ENCODE results near the gene OR2M5.

The OR2M5 gene, protein sequence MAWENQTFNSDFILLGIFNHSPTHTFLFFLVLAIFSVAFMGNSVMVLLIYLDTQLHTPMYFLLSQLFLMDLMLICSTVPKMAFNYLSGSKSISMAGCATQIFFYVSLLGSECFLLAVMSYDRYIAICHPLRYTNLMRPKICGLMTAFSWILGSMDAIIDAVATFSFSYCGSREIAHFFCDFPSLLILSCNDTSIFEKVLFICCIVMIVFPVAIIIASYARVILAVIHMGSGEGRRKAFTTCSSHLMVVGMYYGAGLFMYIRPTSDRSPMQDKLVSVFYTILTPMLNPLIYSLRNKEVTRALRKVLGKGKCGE

DNA sequence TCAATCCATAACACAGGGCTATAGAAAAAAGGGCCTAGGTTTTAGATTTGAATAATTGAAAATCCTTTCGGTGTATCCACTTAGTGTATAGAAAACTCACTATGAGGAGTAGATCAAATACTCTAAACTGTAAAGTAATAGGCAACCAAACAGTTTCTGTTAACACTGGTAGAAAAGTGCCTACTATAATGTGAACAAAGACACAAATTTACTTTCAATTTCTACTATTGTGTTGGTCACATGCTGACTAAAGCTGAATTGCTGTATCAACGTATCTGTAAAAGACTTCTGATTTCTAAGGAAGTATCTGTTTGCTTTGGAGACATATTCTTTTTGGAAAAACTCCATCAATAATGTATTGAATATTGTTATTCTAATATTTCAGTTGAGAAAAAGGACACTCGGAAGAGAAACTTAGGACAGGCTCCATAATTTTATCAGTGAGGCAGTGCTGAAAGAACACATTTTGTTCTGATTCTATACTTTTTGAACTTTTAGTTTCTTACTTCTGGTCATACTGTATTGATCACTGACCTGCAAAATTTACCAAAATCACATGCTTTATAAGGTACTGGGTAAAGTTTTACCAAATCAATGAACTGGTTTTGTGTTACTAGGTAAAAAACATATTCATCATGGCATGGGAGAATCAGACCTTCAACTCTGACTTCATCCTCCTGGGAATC is at the start of gene OR2M5:
Gene OR2M5, plus strand, starts transcription at position 636 of the 686 bp plus-strand sequence. Its CDS starts 0 bp downstream, at position 636.
- CTCF ChIA-PET = no interaction called here
- H3K27me3 Mint-ChIP-seq = no peaks in the 10 kb centered on the region
- H3K4me1 Mint-ChIP-seq = no peaks in the 10 kb centered on the region
- no peaks in the 10 kb centered on the region for H3K36me3 Mint-ChIP-seq
- H3K4me3 Mint-ChIP-seq = no peak within 1 kb of the TSS
- no peak for DNase-seq
- no peak within 1 kb of the TSS for H3K27ac Mint-ChIP-seq
- H3K9me3 Mint-ChIP-seq = peaks cover 25% of the 10 kb centered on the region

DNA sequence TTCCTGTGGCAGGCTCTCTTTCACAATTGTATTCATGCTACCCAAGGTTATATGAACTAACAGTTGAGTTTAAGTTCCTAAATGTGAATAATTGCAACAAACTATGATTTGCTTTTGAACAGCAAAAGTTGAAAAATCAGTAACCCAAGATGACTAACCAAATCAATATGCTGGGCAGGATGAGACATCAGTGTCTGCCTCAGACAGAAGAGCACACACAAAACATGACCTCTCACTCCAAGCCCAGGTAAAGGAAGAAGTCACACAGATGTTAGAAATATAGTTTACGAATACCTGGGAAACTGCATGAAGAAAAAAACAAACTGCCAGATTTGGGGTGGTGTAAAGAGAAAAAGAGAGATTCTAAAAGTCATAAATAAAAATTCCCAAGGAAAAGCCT is 46.4 kb upstream of the OR2M5 start:
- Mint-ChIP-seq H3K4me1 (no peaks in the 10 kb centered on the region), H3K36me3 (no peaks in the 10 kb centered on the region), H3K4me3 (no peak overlapping the region), H3K27me3 (no peaks in the 10 kb centered on the region), H3K27ac (no peak overlapping the region), H3K9me3 (peaks cover 13% of the 10 kb centered on the region)
- CTCF ChIA-PET = no interaction called here
- no peak for DNase-seq

DNA sequence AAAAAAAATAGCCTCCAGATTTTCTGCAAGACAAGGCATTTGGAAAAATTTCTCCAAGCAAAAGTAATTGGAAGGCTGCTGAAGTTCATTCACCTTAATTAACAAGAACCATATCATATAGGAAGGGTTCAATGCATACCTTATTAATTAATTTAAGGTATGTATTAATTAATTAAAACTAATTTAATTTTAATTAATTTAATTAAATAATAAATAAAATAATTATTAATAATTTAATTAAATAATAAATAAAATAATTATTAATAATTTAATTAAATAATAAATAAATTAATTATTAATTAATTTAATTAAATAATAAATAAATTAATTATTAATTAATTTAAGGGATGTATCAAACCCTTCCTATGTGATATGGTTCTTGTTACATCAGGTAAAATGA is 42.1 kb upstream of the OR2M5 start:
- no peak for DNase-seq
- Mint-ChIP-seq H3K27me3 (no peaks in the 10 kb centered on the region), H3K36me3 (no peaks in the 10 kb centered on the region), H3K27ac (no peak overlapping the region), H3K4me3 (no peak overlapping the region), H3K4me1 (no peaks in the 10 kb centered on the region), H3K9me3 (peaks cover 11% of the 10 kb centered on the region)
- CTCF ChIA-PET = no interaction called here

DNA sequence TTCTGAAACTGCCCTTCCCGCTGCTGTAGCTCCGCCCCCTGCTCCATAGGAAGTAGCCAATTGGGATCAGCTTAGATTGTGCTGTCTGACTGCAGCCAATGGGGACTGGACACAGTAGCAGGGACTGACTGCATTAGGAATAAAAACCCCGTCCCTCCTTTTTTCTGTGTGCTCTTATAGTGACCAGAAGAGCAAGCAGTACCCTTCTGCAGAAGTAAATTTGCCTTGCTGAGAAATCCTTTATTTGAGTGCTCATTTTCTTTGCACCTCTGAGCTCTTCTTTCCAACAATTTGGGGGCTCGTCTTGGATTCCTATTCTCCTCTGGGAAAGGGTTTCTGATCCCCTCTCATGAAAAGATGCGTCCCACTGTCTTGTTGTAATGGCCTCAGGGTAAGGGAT is 33.8 kb upstream of the OR2M5 start:
- CTCF ChIA-PET = interaction anchor here (1.5 kb wide), 1 partner anchor 174 kb away, joined by 3 read pairs; no protein-coding TSS in a partner anchor
- Mint-ChIP-seq H3K27ac (no peak overlapping the region), H3K4me3 (no peak overlapping the region), H3K27me3 (no peaks in the 10 kb centered on the region), H3K9me3 (peaks cover 32% of the 10 kb centered on the region), H3K36me3 (no peaks in the 10 kb centered on the region), H3K4me1 (no peaks in the 10 kb centered on the region)
- DNase-seq = no peak

DNA sequence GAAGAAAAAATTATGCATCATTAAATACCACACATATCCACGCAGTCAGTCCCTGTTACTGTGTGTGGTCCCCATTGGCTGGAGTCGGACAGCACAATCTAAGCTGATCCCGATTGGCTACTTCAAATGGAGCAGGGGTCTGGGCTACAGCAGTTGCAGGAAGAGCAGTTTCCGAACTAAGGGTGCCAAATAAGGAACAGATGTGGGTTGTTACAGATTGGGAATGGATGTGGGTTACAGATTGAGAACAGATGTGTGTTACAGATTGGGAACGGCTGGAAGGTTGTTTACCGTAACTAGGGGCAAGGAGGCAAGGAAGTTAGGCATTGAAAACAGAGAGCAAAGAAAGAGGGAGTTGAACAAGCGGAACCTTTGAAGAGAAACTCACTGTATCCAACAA is 30.1 kb upstream of the OR2M5 start:
- Mint-ChIP-seq H3K4me3 (no peak overlapping the region), H3K4me1 (no peaks in the 10 kb centered on the region), H3K27ac (no peak overlapping the region), H3K9me3 (peaks cover 21% of the 10 kb centered on the region), H3K36me3 (no peaks in the 10 kb centered on the region), H3K27me3 (no peaks in the 10 kb centered on the region)
- DNase-seq = no peak
- CTCF ChIA-PET = no interaction called here

DNA sequence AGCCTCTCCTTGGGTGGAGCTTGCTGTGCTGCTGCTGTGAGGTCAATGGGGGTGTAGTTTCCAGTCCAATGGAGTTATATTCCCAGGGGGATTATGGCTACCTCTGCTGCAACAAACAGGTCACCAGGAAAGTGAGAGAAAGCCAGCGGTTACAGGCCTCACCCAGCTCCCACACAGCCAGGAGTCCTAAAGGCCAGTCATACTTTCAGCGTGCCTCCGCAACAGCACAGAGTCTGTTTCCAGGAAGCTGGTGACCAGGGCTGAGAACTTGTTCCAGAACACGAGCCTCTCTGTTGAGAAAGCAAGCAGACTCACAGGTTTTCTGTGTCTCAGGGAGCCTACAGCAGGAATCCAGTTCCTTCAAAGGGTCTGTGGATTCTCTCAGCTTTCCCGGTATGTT is 17.3 kb upstream of the OR2M5 start:
- no peak for DNase-seq
- no peak overlapping the region for H3K27ac Mint-ChIP-seq
- no peaks in the 10 kb centered on the region for H3K27me3 Mint-ChIP-seq
- no peaks in the 10 kb centered on the region for H3K4me1 Mint-ChIP-seq
- CTCF ChIA-PET = no interaction called here
- H3K36me3 Mint-ChIP-seq = no peaks in the 10 kb centered on the region
- H3K9me3 Mint-ChIP-seq = peaks cover 10% of the 10 kb centered on the region
- no peak overlapping the region for H3K4me3 Mint-ChIP-seq

DNA sequence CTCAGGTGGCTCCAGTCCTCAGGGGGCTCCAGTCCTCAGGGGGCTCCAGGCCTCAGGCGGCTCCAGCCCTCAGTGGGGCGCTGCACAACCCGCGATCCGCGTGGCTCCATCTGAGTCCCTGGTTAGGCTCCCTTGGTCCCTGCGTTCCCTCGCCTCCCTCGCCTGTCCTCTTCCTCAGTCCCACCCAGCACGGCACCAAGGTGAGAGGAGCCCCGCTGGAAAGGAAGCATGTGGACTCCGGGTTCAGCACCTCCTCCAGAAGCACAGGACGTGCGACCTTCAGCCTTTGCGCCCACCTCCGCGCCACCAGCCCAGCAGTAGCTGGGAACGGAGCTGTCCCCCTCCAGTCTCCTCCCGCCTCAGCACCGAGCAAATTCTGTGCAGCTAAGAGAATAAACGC is 8.1 kb upstream of the OR2M5 start:
- H3K36me3 Mint-ChIP-seq = no peaks in the 10 kb centered on the region
- H3K9me3 Mint-ChIP-seq = no peaks in the 10 kb centered on the region
- no peaks in the 10 kb centered on the region for H3K27me3 Mint-ChIP-seq
- no peak overlapping the region for H3K27ac Mint-ChIP-seq
- H3K4me1 Mint-ChIP-seq = no peaks in the 10 kb centered on the region
- DNase-seq = no peak
- H3K4me3 Mint-ChIP-seq = no peak overlapping the region
- CTCF ChIA-PET = no interaction called here

DNA sequence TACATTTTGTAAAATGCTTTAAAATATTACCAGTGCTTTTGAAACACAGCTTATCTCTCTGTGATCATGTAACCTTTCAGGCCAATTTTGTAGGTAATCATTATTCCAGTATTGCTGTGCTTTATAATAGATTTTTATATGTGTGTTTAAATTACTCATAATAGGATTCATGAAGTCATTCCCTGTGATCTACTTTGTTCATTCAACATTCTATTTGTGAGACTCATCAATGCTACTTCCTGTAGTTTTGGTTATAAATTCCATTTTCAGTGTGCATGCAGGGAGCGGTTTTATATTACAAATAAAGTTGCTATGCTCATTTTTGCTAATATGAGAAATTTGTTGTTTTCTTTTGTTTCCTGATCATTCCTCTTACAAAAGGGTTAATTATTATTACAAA is 4.1 kb upstream of the OR2M5 start:
- H3K27ac Mint-ChIP-seq = no peak overlapping the region
- H3K36me3 Mint-ChIP-seq = no peaks in the 10 kb centered on the region
- H3K9me3 Mint-ChIP-seq = peaks cover 10% of the 10 kb centered on the region
- CTCF ChIA-PET = no interaction called here
- H3K27me3 Mint-ChIP-seq = no peaks in the 10 kb centered on the region
- DNase-seq = no peak
- H3K4me1 Mint-ChIP-seq = no peaks in the 10 kb centered on the region
- no peak overlapping the region for H3K4me3 Mint-ChIP-seq

DNA sequence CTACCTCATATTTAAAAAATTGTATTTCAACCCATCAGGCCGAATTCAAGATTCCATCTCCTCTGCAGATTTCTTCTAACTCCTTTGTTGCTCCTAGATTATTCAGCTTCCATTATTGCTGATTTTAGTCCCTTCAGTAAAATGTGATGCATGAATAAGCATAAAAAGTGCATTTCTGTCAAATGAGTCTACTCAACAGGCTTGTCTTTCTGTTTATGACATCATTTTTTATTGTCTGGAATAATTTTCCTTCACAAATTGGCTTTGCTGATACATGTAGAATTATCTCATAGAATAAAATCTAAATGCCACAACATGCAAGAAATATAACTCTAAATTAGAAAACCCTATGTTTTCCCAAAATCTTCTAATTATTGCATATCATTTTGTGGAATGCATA is 1.6 kb upstream of the OR2M5 start:
- H3K27ac Mint-ChIP-seq = no peak overlapping the region
- H3K4me3 Mint-ChIP-seq = no peak overlapping the region
- H3K4me1 Mint-ChIP-seq = no peaks in the 10 kb centered on the region
- CTCF ChIA-PET = no interaction called here
- peaks cover 23% of the 10 kb centered on the region for H3K9me3 Mint-ChIP-seq
- no peak for DNase-seq
- H3K27me3 Mint-ChIP-seq = no peaks in the 10 kb centered on the region
- no peaks in the 10 kb centered on the region for H3K36me3 Mint-ChIP-seq

DNA sequence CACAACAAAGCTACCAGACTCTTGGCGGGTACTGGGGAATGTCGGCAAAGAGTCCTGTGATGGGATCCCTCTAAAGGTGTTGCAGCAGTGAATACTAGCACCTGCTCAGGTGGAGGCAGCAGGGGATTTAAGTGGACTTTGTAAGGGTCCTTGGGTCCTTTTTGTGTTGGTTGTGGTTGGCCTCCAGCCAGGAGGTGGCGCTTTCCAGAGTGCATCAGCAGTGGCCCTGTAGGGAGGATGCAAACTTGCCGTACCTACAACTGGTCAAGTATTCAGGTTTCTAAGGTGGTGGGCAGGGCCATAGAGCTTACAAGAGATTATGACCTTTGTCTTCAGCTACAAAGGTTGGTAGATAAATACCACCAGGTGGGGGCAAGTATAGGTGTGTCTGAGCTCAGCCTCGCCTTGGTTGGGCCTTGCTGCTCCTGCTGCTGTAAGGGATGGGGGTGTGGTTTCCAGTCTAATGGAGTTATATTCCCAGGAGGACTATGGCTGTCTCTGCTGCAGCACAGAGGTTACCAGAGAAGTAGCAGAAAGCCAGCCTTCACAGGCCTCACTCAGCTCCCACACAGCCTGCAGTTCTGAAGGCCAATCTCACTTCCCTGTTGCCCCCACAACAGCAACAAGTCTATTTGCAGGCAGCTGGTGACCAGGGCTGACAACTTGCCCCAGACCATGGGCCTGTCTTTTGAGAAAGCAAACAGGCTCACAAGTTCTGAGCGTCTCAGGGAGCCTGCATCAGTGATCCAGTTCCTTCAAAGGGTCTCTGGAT is 7.3 kb downstream of the OR2M5 start:
- no peak for DNase-seq
- Mint-ChIP-seq H3K4me3 (no peak overlapping the region), H3K4me1 (no peaks in the 10 kb centered on the region), H3K27ac (no peak overlapping the region), H3K36me3 (no peaks in the 10 kb centered on the region), H3K9me3 (peaks cover 8% of the 10 kb centered on the region), H3K27me3 (no peaks in the 10 kb centered on the region)
- CTCF ChIA-PET = no interaction called here

DNA sequence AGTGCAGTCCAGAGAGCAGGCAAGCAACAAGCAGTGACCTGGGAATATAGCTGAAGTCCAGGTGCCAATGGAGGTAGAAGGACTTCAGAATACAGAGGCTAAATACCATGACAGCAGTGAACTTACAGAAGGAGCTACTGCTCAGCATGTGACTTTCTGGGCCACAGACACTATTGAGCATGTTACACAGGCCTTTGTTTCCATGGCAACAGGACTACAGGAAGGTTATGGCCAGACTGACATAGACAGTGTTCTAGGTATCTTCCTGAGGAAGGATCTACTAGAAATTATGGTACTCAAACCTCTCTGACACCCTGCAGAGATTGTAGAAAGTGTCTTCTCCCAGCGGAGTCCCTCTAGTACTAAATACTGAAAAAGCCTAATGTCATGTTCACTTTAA is 11.0 kb downstream of the OR2M5 start:
- Mint-ChIP-seq H3K4me3 (no peak overlapping the region), H3K36me3 (no peaks in the 10 kb centered on the region), H3K9me3 (no peaks in the 10 kb centered on the region), H3K27ac (no peak overlapping the region), H3K27me3 (no peaks in the 10 kb centered on the region), H3K4me1 (no peaks in the 10 kb centered on the region)
- CTCF ChIA-PET = no interaction called here
- no peak for DNase-seq

DNA sequence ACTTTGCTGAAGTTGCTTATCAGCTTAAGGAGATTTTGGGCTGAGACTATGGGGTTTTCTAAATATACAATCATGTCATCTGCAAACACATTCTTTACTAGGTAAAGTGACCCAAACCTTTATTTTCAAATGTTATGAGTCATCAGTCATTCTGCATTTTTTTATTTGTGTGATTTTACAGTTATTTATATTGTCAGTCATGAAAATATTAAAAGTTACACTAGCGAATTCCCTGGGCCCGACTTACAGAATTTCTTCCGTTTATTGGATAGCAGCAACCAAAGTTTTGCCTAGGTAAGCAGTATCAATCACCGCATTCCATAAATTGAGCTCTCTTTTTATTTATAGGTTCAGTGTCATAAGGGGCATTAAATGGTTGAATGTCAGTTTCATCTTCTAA is 13.8 kb downstream of the OR2M5 start:
- H3K36me3 Mint-ChIP-seq = no peaks in the 10 kb centered on the region
- no peaks in the 10 kb centered on the region for H3K4me1 Mint-ChIP-seq
- no peaks in the 10 kb centered on the region for H3K27me3 Mint-ChIP-seq
- no peak overlapping the region for H3K4me3 Mint-ChIP-seq
- H3K9me3 Mint-ChIP-seq = no peaks in the 10 kb centered on the region
- no peak overlapping the region for H3K27ac Mint-ChIP-seq
- CTCF ChIA-PET = no interaction called here
- no peak for DNase-seq

DNA sequence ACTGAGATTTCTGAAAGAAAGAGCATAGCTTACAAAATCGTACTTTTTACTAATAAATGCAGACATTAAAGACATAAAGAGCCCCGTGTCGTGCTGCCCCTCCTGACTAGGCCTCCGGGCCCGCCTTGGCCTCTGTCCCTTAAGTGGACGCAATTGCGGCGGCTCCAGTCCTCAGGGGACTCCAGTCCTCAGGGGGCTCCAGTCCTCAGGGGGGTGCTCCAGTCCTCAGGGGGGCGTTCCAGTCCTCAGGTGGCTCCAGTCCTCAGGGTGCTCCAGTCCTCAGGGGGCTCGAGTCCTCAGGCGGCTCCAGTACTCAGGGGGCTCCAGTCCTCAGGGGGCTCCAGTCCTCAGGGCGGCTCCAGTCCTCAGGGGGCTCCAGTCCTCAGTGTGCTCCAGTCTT is 19.1 kb downstream of the OR2M5 start:
- H3K36me3 Mint-ChIP-seq = no peaks in the 10 kb centered on the region
- peaks cover 9% of the 10 kb centered on the region for H3K9me3 Mint-ChIP-seq
- H3K27me3 Mint-ChIP-seq = no peaks in the 10 kb centered on the region
- no peak for DNase-seq
- no peak overlapping the region for H3K27ac Mint-ChIP-seq
- H3K4me1 Mint-ChIP-seq = no peaks in the 10 kb centered on the region
- no peak overlapping the region for H3K4me3 Mint-ChIP-seq
- CTCF ChIA-PET = no interaction called here

DNA sequence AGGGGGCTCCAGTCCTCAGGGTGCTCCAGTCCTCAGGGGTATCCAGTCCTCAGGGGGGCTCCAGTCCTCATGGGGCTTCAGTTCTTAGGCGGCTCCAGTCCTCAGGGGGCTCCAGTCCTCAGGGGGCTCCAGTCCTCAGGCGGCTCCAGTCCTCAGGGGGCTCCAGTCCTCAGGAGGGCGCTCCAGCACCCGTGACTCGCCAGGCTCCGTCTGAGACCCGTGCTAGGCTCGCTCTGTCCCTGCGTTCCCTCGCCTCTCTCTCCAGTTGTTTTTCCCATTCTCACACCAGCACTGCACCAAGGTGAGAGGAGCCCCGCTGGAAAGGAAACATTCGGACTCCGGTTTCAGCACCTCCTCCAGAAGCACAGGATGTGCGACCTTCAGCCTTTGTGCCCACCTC is 20.2 kb downstream of the OR2M5 start:
- CTCF ChIA-PET = no interaction called here
- H3K36me3 Mint-ChIP-seq = no peaks in the 10 kb centered on the region

DNA sequence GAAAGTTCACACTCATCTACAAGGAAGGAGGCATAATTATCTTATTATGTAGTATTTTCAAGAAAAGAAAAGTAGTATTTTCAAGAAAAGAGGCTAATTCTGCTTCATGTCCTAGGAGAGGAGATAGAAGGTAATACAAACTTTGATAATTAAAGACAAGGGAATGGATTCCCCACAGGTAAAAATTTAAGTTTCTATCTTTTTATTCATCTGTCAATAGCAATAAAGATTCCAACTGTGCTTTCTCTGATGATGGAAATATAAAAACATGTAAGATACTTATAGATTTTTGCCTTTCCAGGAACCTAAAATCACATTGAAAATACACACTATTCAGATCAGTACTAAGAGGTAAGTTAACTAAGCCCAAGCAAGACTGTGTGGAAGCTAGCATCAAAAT is 29.6 kb downstream of the OR2M5 start, which contains the start of gene OR2M2:
Gene OR2M2, plus strand, starts transcription at position 301 of the 400 bp plus-strand sequence. CDS start 5,165 bp downstream, outside the sequence.
- H3K27ac Mint-ChIP-seq = no peak within 1 kb of the TSS

More for the DNA sequence above, 20.2 kb downstream of the OR2M5 start:
- DNase-seq = no peak
- Mint-ChIP-seq H3K27ac (no peak overlapping the region), H3K9me3 (peaks cover 9% of the 10 kb centered on the region), H3K4me1 (no peaks in the 10 kb centered on the region), H3K27me3 (no peaks in the 10 kb centered on the region), H3K4me3 (no peak overlapping the region)

More for the DNA sequence above, 29.6 kb downstream of the OR2M5 start, which contains the start of gene OR2M2:
- no peak within 1 kb of the TSS for H3K4me3 Mint-ChIP-seq
- no peaks in the 10 kb centered on the region for H3K27me3 Mint-ChIP-seq
- H3K4me1 Mint-ChIP-seq = no peaks in the 10 kb centered on the region
- DNase-seq = no peak
- H3K36me3 Mint-ChIP-seq = no peaks in the 10 kb centered on the region
- H3K9me3 Mint-ChIP-seq = no peaks in the 10 kb centered on the region
- CTCF ChIA-PET = no interaction called here
